ENCODE results near the gene SCN4B.

SCN4B gene

DNA sequence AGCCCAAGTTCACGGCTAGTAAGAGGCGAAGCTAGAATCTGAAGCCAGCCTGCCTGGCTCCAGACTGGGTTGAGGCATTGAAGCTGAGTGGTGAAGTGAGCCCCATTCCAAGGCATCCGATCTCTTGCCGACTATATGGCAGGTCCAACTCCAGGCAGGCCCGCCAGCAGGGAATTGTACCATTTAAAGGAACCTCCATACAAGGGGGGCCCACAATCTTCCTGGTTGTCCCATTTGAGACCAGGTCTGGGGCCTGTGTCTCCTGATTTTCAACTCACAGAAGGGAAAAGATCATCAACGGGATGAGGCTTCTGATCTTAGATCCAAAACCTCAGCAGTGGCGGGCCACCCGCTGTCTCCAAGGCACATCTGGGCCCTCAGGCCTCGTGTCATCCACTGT, 19.7 kb upstream of the SCN4B start:
- DNase-seq, result no peak

DNA sequence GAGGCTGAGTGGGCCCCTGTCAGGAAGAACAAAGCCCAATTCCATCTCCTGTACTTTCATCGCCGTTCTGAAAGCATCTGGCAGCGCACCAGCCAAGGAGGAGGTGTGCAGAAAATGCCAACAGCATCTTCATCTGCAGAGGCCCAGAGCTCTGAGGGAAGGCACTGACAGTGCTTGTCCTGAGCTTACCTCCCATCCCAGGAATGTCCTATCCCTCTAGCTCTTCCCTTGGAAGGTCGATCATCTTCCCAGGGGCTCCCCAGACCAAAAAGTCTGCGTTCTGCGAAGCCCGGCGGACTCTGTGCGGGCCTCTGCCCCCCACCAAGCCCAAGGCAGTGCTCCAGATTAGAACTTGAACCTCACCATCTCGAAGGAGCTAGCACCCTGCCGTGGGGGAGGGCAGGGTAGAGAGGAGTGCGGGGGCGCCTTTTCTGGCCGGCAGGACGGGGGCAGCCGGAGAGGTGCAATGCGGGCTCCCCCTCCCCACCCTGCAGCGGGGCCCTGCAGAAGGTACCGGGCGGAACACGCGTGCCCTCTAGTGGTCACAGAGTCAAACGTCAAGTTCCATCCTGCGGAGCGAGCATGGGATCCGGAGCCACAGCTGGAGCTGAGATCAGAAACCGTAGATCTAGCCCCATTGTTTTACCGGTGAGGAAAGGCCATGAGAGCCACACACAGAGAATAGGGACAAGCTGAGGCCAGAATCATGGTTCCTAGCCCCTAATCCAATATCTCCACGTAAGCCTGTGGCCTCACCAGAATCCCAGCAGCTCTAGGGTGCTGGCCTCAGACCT, 18.8 kb upstream of the SCN4B start:
- DNase-seq, result peak; percentile 81

DNA sequence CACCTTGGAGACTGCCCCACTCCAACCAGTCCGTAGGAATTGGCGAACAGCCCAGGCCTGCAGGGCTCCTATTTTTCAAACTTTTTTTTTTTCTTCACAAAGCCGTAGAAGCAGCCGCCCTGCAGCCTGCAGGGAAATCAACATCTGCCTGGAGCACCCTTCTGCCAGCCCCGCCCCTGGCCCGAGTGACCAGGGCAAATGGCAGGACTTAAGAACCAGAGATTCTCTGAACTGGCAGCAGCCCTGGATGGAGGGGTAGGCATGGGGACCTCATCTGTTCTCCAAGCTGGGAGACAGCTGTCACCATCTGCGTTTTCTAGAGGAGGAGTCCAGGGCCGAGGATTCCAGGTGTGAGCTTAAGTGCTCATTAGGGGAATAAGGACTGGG, 18.3 kb upstream of the SCN4B start:
- DNase-seq, result no peak

DNA sequence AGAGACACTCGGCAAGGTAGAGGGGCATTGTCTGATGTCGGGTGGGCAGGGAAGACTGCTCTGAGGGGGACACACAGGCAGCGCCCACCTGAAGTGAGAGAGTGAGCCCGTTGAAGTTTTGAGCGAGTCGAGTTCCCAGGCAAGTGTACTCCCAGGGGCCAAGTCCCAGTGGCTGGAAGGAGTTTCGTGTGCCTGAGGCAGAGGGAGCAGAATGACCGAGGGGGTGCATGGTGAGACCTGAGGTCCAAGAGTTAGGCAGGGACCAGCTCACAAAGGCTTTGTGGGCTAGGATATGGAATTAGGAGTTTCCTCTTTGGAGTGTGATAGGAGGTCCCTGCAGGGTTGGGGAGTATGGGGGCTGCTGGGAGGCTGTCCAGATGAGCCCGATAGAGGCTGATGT, 17.6 kb upstream of the SCN4B start:
- DNase-seq, result no peak

DNA sequence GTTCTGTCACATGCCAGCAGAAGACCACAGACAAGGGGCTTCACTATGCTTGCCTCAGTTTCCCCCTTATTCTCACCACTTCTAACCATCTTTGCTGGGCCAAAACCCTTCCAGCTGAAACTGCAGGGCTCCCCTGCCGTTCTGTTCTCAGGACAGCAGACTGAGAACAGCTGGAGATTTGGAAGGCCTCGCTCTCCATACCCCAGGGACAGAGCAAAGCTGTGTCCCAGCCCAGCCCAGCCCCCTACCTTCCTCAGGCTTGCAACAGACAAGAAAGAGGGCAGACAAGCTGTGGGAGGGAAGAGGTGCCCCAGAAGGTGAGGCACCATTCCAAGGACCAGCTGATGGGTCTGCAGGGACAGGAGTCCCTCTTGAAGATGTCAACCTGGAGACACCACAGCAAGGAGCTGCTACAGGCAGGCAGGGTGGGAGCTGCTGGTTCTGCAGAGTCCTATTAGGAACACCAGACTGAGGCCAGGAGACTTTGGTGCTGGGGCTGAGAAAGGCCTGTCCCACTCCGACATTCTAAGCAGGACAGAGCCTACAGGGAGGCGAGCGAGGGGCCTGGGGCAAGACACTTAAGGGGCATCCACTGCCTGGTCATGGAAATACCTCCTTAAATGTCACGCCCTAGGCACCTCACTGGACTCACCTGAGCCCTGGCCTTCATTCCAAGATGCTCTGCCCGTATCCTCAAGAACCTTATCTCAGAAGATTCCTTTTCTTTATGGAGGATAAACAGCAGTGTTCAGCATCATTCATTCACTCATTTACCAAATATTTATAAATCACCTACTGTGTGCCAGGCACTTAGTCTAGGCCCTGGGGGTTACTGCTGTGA, 16.9 kb upstream of the SCN4B start:
- DNase-seq, result no peak

DNA sequence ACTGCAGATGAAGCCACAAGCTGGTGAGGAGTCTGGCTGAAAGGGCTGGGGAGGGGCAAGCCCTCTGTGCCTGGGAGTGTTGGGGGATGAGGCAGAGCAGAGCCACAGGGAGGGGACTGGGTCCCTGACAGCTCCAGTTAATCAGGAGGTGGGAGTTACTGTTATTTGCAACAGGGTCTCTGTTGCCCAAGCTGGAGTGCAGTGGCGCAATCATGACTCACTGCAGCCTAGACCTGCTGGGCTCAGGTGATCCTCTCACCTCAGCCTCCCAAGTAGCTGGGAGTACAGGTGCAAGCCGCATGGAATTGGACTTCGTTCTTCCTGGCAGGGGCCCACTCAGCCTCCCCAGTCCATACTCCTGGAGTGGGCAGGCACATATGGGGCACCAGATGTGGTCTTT, 16.1 kb upstream of the SCN4B start:
- no peak for DNase-seq

DNA sequence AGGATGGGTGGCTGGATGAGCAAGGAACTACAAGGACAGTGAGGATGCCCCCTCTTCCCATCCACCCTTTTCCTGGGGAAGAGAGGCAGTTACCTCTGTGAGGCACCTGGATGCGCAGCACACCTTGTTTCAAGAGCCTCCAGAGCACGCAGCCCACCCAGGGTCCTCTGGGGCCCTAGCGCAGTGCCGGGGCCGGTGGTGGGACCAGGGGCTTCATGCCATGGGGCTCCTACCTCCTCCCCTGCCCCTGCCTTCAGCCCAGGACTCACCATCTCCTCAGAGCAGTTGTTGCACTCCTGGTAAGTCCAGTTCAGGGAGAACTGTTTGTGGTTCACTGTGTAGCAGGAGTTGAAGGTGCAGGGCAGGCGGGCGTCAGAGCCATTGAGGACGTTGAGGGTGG, 15.7 kb upstream of the SCN4B start:
- DNase-seq, result no peak

DNA sequence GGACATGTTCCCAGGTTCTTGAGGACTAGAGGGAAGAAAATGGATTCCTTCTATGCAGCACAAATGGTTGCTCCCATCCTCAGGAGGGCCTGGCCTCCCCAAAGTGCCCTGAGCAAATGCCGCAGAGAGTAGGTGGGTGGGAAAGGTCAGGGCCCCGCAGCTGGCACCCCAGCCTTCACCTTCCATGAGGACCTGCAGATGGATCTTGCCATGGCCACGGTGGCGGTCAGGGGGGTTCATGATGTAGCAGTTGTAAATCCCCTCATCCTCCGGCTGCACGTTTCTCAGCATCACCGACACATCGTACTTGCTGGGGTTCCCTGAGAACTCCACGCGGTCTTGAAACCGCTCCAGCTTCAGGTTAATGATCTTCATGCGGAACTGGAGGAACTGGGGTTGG, 15.3 kb upstream of the SCN4B start:
- DNase-seq, result no peak

DNA sequence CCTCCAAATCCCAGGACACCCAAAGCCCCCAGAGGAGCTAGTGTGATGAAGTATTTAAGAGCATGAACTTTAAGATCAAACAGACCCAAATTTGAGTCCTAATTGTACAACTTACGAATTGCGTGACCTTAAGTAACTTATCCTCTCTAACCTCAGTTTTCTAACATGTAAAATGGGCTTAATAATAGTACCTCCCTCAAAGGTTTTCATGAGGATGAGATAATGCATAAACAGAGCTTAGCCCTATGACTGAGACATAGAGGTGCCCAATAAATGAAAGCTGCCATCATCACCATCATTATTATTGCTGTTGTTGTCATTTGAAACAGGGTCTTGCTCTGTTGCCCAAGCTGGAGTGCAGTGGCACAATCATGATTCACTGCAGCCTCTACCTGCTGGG, 14.6 kb upstream of the SCN4B start:
- no peak for DNase-seq

DNA sequence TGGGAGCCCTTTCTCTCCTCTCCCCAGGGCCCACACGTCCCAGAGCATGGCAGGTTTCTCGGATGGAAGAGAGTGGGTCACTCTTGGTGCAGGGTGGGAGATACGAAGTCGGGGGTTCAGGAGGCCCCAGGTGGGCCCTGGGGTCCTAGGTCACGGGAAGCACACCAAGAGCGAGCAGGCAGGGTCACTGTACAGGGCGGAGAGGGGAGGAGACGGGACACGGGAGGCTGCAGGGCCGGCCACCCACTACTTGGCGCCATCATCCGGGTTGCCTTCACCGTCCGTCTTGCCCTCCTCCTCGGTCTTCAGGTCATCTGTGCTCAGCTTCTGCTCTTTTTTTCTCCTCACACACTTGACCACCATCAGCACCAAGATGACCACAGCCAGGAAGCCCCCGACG, 14.0 kb upstream of the SCN4B start:
- no peak for DNase-seq

DNA sequence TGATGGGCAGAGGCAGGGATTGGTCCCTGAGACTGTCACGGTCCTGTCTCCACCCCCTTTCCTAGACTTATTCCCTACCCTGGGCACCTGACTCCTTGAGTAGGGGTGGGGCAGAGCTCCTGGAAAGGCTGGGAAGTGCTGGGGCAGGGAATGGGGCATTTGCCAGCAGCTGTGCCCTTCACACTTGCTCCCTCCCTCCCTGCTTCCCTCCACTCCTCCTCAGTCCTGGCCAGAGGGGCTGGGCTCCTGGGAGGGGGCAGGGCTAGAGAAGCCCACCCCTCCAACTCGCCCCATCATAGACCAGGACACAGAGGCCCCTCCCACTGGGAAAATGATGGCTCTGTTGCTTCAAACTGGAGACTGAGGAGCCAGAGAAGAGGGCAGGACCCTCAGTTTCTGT, 12.3 kb upstream of the SCN4B start:
- DNase-seq, result no peak

DNA sequence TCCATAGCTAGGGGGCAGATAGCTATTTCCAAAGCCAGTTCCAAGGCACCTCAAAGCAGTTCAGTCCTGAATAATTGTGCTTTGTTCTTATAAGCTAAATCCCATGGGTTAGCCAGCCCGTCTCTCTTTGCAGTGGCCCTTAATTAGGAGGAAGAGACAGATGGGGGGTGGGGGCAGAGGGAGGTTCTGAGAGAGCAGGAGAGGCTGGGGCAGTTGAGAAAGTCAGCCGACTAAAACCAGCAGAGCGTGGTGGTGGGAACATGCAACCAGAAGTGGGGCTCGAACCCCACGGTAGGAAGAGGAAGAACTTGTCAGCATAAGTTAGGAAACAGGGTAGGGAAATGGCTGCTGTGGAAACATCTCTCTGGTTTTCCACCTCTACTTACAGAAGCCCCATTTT, 10.9 kb upstream of the SCN4B start:
- DNase-seq, result no peak

DNA sequence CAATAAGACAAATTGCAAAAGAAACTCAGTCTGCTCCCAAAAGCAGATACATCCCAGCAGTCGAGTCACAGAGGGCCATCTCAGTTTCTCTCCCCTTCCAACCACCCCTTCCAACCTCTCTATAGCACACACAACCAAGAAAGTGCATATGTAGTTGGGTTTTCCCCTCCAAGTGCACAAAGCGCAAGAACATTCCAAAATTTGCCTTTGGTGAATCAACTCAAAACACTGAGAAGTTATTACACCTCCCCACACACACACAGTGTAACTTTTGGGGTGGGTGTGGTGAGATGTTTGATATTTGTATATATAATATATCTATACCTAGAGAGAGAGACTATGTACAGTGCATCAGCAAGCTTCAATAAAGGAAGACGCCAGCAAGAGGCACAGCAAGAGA, 10.2 kb upstream of the SCN4B start:
- no peak for DNase-seq

DNA sequence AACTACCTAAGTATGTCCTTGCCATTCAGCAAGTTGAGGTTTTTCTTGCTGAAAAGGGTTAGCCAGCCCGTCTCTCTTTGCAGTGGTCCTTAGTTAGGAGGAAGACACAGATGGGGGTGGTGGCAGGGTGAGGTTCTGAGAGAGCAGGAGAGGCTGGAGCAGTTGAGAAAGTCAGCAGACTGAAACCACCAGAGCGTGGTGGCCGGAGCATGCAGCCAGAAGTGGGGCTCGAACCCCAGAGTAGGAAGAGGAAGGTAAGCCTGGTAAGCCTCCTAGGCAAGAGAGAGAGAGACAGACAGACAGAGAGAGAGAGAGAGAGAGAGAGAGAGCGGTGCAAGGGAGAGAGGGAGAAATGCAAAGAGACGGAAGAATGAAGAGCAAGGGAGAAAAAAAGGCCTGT, 9.2 kb upstream of the SCN4B start:
- DNase-seq, result no peak

DNA sequence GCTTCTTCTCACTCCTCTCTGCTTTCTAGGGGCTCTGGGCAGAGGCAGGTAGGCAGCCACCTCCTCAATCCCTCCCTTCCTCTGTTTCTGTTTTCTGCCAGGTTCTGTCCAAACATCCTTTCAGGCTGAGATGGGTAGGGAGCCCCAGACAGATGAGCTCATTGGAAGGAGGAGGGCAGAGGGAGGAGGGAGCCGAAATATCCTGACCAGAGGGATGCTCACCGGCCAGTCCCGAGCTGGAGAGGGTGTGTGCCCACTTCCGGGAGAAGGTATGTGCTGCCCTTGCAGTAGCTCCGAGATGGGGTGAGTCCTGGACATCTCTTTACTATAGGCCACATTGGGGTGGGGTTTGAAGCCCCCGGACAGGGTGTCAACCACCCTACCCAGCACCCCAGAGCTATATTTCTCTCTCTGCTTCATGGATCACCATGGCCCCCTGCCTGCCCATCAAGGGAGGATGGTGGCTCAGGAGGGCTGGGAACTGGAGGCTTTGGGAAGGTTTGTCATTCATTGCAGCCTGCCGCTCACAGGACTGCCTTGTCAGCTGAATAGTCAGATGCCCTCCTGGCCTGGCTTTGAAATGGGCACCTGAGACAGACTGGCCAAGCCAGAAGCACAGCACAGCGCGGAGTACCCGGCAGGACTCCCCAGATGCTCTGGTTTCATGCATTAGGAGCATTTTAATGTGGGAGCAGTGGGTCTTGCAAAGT, 4.7 kb upstream of the SCN4B start:
- no peak for DNase-seq

DNA sequence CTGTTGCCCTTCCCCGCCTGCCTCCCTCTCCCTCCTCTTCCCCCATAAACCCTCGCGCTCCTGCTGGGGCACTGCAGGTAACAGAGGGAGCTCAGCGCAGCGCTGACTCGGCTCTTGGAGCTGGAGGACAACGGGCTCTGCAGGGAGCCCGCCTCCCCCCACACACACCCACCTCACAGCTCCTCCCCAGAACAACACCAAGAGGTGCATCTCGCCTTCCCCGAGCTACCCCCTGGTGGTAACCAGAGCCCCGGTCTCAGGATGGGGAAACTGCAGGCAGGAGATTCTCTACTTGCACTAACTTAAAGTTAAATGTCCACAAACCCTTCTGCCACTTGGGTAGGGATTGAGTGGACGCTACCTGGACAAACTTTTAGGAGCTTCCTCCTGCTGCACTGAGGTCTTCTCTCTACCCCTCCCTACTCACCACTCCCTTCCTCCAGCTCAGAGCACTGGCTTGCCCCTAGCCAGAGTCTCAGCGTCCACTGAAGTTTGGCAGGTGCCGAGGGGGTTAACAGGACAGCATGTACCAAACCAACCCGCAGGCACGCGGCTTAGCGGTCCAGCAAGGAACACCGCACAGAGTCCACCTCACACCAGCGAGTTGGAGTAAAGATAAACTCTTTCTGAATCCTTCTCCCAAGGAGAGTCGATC, 4.0 kb upstream of the SCN4B start:
- DNase-seq, result no peak

DNA sequence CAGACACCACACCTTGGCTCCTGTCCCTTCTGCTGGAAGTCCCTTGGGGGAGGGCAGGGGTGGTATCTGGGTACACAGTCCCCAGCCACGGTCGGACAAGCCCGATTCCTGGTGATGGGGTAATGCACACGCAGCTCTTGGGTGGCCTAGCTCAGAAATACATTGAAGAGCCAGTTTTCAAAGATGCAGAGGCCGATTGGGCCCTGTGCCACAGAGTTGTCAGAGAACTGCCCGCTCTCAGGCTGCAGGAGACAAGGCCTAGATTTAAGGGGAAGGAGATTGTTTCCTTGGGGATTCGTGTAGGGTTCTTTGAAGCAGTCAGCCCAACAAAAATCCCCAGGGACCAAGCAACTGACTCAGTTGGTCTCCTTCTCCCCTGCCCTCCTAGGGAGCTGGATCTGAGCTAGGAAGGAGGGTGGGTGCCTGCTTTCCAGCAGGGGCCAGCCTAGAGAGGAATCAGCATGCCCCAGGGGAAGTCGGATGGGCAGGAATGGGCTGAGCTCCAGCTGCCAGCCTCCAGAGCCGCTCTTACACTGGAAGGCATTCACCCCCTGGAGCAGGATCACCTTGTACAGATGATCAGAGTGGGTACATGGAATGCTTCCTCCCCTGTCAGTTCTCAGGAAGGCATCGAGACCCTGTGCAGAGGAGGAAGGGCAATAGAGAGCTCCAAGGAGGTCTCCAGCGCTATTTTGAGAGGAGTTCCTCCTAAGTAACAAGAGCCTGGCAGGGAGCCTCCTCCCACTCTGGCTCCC, 3.3 kb upstream of the SCN4B start:
- no peak for DNase-seq

DNA sequence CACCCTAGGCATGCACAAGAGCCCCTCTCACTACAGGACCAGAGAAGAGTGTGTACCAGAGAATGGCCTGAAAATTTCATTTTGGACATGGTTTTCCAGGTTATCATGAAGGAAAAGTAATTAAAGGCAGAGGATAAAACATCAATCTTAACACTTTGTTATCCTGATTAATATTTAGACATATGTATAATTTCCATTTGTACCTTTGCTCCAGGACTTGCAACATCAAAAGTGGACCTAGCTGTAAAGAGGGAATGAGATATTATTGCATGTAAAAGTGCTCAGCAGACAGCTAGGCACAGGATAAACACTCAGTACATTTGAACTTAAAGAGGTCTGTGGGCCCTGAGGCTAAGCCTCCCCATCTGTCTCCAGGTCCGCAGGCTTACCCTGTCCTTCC, 2.0 kb upstream of the SCN4B start:
- DNase-seq, result no peak

DNA sequence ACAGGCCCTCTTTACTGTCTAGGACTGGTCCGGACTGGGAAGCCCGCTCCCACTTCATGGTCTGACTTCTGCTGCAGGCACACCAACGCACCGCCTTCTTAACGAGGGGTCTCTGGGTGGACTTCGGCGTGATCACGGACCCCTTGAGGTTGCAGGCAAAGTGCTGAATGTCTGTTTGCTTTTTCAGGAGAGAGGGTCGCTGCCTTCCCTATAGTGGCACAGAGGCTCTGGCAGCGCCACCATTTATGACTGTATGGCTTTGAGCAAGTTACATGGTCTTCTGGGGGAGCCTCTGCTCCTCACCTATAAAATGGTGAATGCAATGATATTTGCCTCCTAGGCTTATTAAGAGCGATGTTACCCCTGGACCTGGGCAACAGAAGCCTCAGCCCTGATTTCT, 1.4 kb upstream of the SCN4B start:
- DNase-seq, result no peak

DNA sequence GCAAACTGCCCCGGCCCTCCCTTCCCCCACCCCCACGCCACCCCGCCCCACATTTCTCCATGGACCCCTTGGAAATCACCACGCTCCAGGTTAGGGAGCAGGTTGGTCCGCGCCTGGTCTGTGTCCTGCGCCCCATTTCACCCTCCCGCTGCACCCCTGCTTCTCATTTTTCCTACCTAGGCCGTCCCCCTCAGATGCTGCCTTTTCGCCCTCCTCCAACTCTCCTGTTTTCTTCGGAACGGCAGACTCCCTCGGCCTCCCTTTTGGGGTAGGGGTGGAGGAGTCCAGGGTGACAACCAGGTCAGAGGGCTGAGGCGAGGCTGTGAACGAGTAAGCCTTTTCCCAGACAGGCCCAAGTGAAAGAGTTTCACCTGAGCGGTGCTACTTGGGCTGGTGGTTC, 893 bp upstream of the SCN4B start:
- DNase-seq, result no peak

DNA sequence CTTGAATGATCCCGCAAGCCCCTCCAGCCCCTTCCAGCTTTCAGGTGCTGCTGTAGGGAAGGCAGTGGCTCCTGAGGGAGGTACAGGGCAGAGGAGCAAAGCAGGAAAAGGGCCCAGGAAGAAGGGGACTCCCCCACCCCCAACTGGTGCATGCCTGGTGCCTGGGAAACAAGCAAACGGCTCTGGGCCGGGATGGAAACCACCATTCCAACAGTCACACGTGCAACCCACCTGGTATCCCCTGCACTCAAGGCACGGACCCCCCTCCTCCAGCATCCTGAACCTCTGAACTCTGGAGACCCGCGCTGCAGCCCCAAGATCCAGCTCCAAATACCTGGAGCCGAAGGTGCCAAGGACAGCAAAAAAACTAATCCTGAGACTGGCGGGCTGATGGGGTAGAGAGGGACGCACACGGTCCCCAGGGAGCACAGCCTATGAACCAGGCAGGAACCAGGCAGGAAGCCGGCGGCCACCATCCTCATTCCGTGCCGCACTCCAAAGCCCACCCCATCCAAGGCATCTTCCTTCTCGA, 537 bp downstream of the SCN4B start:
- DNase-seq, result no peak

DNA sequence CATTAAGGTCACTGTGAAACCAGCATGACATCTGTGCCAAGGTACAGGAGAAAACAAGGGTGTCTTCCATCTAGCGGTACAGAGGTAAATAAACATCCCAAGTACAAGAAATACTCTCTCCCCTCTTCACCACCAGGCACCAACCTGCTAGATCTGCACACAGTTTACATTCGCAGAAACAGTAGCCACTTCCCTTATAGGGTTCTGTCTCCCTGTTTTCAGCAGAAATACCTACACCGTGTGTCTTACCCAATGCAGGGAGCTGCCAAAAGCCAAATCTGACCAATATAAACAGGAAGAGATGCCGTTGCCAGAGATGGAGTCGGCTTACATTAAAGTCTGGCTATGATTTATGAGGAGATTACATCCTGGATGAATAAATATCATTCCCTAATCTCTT, 1.2 kb downstream of the SCN4B start:
- DNase-seq, result no peak
